Measurements from ENCODE around the gene MDFIC.

The MDFIC gene

DNA sequence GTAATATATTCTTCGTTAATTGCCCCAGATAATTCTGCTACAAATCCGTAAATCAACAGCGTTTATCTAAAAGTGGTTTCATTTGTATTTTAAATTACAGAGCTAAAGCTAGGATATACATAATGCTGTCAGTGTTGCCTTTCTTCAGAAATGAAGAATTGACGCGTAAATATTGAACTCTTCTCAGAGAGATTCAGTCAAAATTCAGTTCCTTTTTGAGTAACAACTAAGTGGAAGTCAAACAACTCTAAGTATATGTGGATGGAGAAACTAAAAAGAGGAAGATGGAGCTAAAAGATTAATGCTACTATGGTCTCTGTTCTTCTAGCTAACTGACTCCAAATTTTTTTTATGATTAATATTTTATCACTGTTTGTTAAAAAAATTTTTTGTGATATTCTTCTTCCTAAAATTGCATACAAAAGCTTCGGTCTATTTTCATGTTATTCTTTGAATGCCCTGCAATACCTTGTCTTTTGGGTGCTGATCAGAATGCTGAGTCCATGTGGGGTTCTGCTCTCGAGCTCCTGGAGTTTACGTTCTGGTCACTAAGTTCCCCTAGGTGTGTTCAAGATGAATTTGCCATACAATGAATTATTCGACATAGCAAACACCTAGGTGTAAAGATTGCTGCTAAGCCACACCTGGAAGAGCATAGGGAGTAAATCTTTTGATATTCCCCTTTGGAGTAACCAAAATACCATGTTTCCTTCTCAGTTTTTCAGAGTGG is 20.7 kb downstream of the MDFIC start:
- H3K4me1 Mint-ChIP-seq: peaks cover 59% of the 10 kb centered on the region
- H3K9me3 Mint-ChIP-seq: no peaks in the 10 kb centered on the region
- H3K36me3 Mint-ChIP-seq (ENCODE audit: insufficient read depth): peaks cover 29% of the 10 kb centered on the region
- ATAC-seq (replicated peaks; ENCODE audit: extremely low read depth, poor library complexity, severe bottlenecking): no peak
- DNase-seq (ENCODE audit: low spot score in 2 of 2): no peak
- H3K27me3 Mint-ChIP-seq: no peaks in the 10 kb centered on the region
- peak overlapping the region; percentile 20 for H3K27ac Mint-ChIP-seq (ENCODE audit: low read depth)
- no peak overlapping the region for H3K4me3 Mint-ChIP-seq

DNA sequence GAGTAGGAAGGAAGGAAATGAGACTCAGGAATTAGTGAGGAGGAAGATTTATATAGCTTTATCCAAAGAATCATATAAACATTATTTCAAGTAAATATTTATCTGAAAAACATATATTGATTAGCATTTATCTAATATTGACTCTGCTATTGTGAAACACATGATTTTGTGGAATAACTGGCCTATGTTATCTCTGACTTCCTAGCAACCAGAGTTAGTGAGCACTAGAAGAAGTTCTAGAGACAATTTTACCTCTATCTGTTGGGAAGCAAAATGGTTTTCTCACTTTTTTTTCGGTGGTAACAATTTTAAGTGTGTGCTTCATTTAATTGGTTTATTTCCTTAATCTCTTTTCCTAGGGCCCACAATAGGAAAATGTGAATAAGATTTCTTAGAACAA is 21.6 kb downstream of the MDFIC start:
- Mint-ChIP-seq H3K27me3 (no peaks in the 10 kb centered on the region), H3K9me3 (no peaks in the 10 kb centered on the region), H3K36me3 (ENCODE audit: insufficient read depth) (peaks cover 29% of the 10 kb centered on the region), H3K4me1 (peaks cover 67% of the 10 kb centered on the region), H3K4me3 (no peak overlapping the region), H3K27ac (ENCODE audit: low read depth) (peak overlapping the region; percentile 20)
- ATAC-seq (replicated peaks; ENCODE audit: extremely low read depth, poor library complexity, severe bottlenecking) (no peak), DNase-seq (ENCODE audit: low spot score in 2 of 2) (no peak)

DNA sequence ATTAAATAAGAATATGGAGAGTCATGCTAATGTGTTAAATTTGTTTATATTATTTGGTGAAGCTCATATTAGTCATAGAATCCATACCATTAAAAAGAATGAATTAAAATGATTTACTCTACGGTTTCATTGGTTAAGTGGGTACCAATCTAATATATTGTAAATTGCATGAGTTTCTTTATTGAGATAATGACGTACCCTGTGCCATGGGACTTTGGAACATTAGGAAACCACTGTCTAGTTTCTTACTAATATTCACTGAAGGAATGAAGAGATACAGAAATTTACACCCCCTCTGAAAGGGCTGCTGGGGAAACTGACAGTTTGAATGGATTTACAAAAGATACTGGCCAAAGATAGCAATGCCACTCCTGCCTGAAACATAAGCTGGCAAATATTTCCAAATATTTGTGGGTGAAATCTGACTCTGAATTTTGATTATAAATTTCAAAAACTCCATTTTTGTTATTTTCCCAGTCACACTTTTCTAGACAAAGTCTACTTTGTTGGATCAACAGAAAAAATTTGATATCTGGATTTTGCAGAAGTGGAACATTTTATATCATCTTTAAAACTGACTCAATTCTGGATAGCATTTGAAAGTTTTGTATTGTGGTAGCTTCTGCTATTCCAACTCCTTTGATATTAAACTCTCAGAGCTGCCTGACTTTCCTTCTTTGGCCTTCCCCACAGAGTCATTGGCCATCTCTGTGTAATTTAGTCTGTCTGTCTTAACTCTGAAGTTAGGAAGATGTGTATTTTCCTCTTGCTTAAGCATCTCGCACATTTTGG is 22.3 kb downstream of the MDFIC start:
- no peak overlapping the region for H3K4me3 Mint-ChIP-seq
- H3K4me1 Mint-ChIP-seq: peaks cover 73% of the 10 kb centered on the region
- H3K27me3 Mint-ChIP-seq: no peaks in the 10 kb centered on the region
- H3K9me3 Mint-ChIP-seq: no peaks in the 10 kb centered on the region
- H3K36me3 Mint-ChIP-seq (ENCODE audit: insufficient read depth): peaks cover 29% of the 10 kb centered on the region
- ATAC-seq (replicated peaks; ENCODE audit: extremely low read depth, poor library complexity, severe bottlenecking): no peak
- no peak for DNase-seq (ENCODE audit: low spot score in 2 of 2)
- H3K27ac Mint-ChIP-seq (ENCODE audit: low read depth): no peak overlapping the region

DNA sequence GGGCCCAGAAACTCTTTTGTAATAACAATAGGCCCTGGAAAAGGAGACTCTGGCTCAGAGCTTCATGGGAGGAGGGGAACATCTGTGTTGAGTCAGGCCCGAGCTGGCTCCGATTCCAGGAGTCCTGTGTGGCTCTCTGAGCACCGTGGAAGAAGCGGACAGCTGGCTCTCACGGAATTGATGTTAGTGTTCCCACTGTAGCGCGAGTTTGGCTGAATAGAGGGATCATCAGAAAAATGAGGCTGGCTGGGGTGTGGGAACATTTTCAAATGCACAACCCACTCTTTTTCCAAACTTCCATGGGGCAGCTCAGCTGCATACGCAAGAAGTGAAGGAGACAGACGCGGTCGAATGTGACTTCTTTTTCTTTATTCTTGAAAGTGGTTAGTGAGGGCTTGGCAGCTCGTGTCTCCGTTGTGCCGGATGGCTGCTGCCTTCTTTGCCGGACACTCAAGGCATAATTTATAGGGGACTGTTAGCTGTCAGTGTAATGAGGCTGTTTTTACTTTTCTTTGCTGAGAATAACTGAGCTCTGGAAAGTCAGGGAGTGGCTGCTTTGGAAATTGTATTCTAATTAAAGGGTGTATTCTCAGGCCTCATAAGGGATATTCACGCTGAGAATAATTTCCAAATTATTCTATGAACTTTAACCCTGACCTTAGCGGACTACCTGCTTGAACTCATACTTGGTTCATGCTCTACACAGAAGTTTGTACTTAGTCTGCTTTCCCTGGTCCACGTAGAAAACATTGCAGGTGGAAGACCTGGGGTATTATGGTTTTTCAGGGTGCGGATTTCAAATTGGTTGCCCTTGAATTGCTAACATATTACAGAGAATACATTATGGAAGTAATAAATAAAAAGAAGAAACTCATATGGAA is 23.1 kb downstream of the MDFIC start:
- no peak for ATAC-seq (replicated peaks; ENCODE audit: extremely low read depth, poor library complexity, severe bottlenecking)
- Mint-ChIP-seq H3K27ac (ENCODE audit: low read depth) (no peak overlapping the region), H3K9me3 (no peaks in the 10 kb centered on the region), H3K4me3 (no peak overlapping the region), H3K27me3 (no peaks in the 10 kb centered on the region), H3K4me1 (peaks cover 78% of the 10 kb centered on the region), H3K36me3 (ENCODE audit: insufficient read depth) (peaks cover 30% of the 10 kb centered on the region)
- no peak for DNase-seq (ENCODE audit: low spot score in 2 of 2)

DNA sequence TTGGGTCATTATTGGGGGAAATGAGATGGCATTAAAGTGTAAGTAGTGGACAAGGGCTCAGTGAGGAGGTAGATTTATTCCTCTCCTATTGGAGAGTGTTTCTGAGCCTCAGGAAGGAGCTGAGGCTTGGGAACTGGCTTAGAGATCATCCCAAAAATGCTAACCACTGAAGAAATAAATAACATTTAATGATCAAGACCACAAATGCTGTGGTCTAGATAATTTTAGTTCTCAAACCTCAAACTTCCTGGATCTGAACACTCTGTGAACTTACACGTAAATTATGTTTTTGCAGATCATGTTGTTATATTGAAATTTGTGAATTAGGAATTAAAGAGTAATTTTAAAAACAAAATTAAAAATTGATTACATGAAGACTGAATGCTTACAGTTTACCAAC is 27.3 kb downstream of the MDFIC start:
- H3K27ac Mint-ChIP-seq (ENCODE audit: low read depth): peak overlapping the region; percentile 79
- H3K4me3 Mint-ChIP-seq: peak overlapping the region; percentile 7
- H3K9me3 Mint-ChIP-seq: no peaks in the 10 kb centered on the region
- ATAC-seq (replicated peaks; ENCODE audit: extremely low read depth, poor library complexity, severe bottlenecking) (peak; percentile 32), DNase-seq (ENCODE audit: low spot score in 2 of 2) (no peak)
- H3K4me1 Mint-ChIP-seq: peaks cover 63% of the 10 kb centered on the region
- peaks cover 20% of the 10 kb centered on the region for H3K36me3 Mint-ChIP-seq (ENCODE audit: insufficient read depth)
- no peaks in the 10 kb centered on the region for H3K27me3 Mint-ChIP-seq

DNA sequence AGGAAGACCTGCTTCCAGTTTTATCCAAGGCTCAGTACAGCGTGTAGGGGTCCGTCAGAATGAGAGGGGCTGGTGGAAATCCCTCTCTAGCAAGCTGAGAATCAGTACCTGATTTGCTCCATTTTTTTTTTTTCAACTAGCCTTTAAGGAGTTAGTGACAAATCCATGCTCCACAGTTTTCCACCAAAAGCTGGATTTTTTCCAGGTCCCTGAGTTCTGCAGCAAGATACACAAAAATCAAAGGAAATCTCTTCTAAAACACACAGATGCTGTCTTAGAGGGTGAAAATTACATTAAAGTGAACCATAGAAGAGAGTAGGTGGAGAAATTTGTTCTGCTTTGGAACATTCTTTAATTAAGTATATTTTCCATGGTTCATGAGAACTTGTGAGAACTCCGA is 30.4 kb downstream of the MDFIC start:
- DNase-seq (ENCODE audit: low spot score in 2 of 2) (no peak), ATAC-seq (replicated peaks; ENCODE audit: extremely low read depth, poor library complexity, severe bottlenecking) (no peak)
- Mint-ChIP-seq H3K36me3 (ENCODE audit: insufficient read depth) (peaks cover 7% of the 10 kb centered on the region), H3K27me3 (no peaks in the 10 kb centered on the region), H3K9me3 (no peaks in the 10 kb centered on the region), H3K4me3 (no peak overlapping the region), H3K4me1 (peaks cover 74% of the 10 kb centered on the region), H3K27ac (ENCODE audit: low read depth) (no peak overlapping the region)

DNA sequence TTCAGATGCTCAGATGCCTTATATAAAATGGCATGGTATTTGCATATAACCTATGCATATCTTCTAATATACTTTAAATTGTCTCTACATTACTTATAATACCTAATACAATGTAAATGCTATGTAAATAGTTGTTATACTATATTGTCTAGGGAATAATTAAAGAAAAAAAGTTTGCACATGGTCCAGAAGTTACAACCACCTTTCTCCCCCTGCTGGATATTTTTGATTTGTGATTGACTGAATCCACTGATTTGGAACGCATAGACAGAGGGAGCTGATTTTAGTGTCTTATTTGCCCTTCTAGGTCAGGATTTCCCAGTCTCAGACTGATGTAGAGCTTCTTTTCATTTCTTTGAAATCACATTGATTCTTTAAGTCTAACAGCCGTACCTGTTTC is 31.8 kb downstream of the MDFIC start:
- no peak for DNase-seq (ENCODE audit: low spot score in 2 of 2)
- Mint-ChIP-seq H3K4me1 (peaks cover 65% of the 10 kb centered on the region), H3K4me3 (no peak overlapping the region), H3K36me3 (ENCODE audit: insufficient read depth) (peaks cover 8% of the 10 kb centered on the region), H3K27me3 (no peaks in the 10 kb centered on the region), H3K27ac (ENCODE audit: low read depth) (no peak overlapping the region), H3K9me3 (no peaks in the 10 kb centered on the region)
- ATAC-seq (replicated peaks; ENCODE audit: extremely low read depth, poor library complexity, severe bottlenecking): no peak

DNA sequence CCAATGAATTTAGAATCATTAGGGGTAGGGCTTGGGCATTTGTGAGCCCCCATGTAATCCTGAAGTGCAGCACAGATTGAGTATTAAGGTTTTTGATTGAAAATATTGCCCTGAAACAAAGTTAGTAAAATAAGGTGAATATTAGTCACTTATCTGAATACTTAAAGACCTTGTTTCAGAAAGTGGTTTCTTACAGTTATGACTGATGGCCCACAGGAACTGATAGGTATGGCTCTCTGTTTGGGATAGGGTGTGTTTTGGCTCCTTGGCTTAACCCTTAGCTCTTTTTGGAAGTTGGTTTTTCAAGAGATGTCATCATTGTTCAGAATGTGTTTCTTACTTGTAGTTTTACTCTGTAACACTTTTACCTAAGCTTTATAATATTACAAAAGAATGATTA is 34.8 kb downstream of the MDFIC start:
- DNase-seq (ENCODE audit: low spot score in 2 of 2): no peak
- ATAC-seq (replicated peaks; ENCODE audit: extremely low read depth, poor library complexity, severe bottlenecking): no peak
- Mint-ChIP-seq H3K4me3 (no peak overlapping the region), H3K4me1 (peaks cover 66% of the 10 kb centered on the region), H3K9me3 (no peaks in the 10 kb centered on the region), H3K36me3 (ENCODE audit: insufficient read depth) (peaks cover 6% of the 10 kb centered on the region), H3K27ac (ENCODE audit: low read depth) (no peak overlapping the region), H3K27me3 (no peaks in the 10 kb centered on the region)

DNA sequence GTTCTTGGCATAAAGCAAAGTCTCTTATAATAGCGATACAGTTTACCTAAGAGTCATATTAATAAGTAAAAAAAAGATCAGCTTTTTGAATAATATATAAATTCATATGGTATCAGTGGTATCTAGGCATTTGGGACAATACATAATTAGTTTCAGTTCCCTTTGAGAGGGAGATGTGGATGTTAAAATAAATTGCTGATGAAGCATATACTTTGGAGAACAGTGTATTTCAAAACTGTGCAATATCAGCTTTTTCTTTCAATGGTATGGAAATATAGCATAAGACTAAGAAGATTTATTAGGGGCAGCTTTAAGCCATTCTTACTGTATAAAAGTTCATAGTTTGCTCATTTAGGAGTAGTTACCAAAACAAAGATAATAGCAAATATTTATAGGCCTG is 35.5 kb downstream of the MDFIC start:
- H3K27me3 Mint-ChIP-seq: no peaks in the 10 kb centered on the region
- H3K27ac Mint-ChIP-seq (ENCODE audit: low read depth): no peak overlapping the region
- peaks cover 74% of the 10 kb centered on the region for H3K4me1 Mint-ChIP-seq

DNA sequence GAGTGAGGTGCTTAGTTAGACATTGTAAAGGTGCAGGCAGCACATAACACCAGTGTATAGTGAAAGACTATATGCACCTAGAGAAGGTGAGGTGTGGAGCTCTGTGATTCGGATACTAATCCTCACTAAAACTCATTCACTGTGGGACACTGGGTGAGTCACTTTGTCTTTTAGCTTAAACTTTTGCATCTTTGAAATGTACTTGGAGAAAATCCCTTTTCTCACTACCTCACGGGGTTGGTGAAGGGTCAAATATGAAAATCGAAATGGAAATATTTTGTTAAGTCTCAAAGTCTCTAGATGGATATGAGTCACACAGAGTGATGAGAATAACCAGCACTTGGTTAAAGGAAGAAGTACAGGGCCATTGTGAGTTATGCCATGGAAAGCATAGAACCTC is 38.0 kb downstream of the MDFIC start:
- no peak for DNase-seq (ENCODE audit: low spot score in 2 of 2)
- H3K4me3 Mint-ChIP-seq: no peak overlapping the region
- H3K36me3 Mint-ChIP-seq (ENCODE audit: insufficient read depth): peaks cover 2% of the 10 kb centered on the region
- H3K27ac Mint-ChIP-seq (ENCODE audit: low read depth): no peak overlapping the region
- no peaks in the 10 kb centered on the region for H3K9me3 Mint-ChIP-seq
- no peak for ATAC-seq (replicated peaks; ENCODE audit: extremely low read depth, poor library complexity, severe bottlenecking)
- no peaks in the 10 kb centered on the region for H3K27me3 Mint-ChIP-seq
- H3K4me1 Mint-ChIP-seq: peaks cover 71% of the 10 kb centered on the region

More for the DNA sequence above, 35.5 kb downstream of the MDFIC start:
- Mint-ChIP-seq H3K9me3 (no peaks in the 10 kb centered on the region), H3K4me3 (no peak overlapping the region), H3K36me3 (ENCODE audit: insufficient read depth) (peaks cover 6% of the 10 kb centered on the region)
- DNase-seq (ENCODE audit: low spot score in 2 of 2) (no peak), ATAC-seq (replicated peaks; ENCODE audit: extremely low read depth, poor library complexity, severe bottlenecking) (no peak)

DNA sequence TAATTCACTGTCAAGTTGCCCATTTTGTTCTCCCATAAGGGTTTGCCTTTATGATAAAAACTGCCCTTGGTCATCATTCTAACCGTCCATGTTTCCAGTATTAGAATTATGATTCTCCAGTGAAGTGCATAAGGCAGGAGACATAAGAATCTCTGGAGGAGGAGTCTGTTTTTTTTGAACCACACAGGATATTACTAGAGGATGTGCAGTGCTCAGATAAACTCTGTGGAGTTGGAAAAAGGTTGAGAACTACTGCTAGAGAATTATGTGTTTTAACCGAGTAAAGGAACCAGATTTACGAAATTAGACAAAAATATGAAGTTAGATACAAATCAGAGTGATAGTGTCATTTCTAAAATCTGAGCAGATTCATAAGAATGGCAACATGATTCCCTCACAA is 40.5 kb downstream of the MDFIC start:
- DNase-seq (ENCODE audit: low spot score in 2 of 2) (no peak), ATAC-seq (replicated peaks; ENCODE audit: extremely low read depth, poor library complexity, severe bottlenecking) (no peak)
- Mint-ChIP-seq H3K27me3 (no peaks in the 10 kb centered on the region), H3K27ac (ENCODE audit: low read depth) (no peak overlapping the region), H3K9me3 (no peaks in the 10 kb centered on the region), H3K4me1 (peaks cover 67% of the 10 kb centered on the region), H3K4me3 (no peak overlapping the region), H3K36me3 (ENCODE audit: insufficient read depth) (peaks cover 4% of the 10 kb centered on the region)

DNA sequence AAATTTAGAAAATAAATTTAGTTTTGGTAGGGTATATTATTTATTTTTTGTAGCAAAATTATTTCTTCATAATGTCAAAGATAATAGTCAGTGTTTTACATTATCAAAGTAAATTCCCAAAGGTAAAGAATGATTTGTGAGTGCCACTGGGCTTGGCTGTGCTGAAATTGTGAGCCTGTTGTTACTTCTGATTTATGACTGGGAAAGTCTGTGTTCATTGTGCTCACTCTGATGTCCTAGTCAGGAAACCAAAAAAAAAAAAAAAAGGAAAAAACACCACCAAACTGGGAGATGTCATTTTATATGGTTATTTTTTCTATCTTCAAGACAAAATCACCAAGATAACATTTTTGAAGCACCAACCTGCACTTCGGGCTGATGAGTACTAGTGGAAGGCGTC is 44.3 kb downstream of the MDFIC start:
- H3K36me3 Mint-ChIP-seq (ENCODE audit: insufficient read depth): peaks cover 1% of the 10 kb centered on the region
- H3K4me1 Mint-ChIP-seq: peaks cover 61% of the 10 kb centered on the region
- DNase-seq (ENCODE audit: low spot score in 2 of 2) (no peak), ATAC-seq (replicated peaks; ENCODE audit: extremely low read depth, poor library complexity, severe bottlenecking) (no peak)
- no peaks in the 10 kb centered on the region for H3K27me3 Mint-ChIP-seq
- H3K27ac Mint-ChIP-seq (ENCODE audit: low read depth): peak overlapping the region; percentile 74
- no peak overlapping the region for H3K4me3 Mint-ChIP-seq
- H3K9me3 Mint-ChIP-seq: no peaks in the 10 kb centered on the region
